Bronchial epithelial cell (primary cell): ENCODE results near the gene SORCS2. TPM values are rescaled to one million over a fixed set of nuclear protein-coding genes. Genes with fewer than 3 reads are reported as not detected.
A peak's percentile ranks its signal among the peaks of the same experiment; 100 is the strongest.

Experiments used
- DNase-seq: peaks from one replicate; pipeline ENCODE4 v3.0.0-alpha.2; 2010; ENCODE audit warnings: low read depth
- FAIRE-seq: peaks from 2 replicates; lab custom pipeline; 2011; peaks lifted over from hg19 to GRCh38; lab: Jason Lieb, UNC
- H3K27me3 ChIP-seq: 2 replicates; pipeline ENCODE4 v1.5.1; 2011; ENCODE audit warnings: low read length; ENCODE audit not compliant: control insufficient read depth, insufficient read depth
- H3K36me3 ChIP-seq: 2 replicates; pipeline ENCODE4 v1.5.1; 2011; ENCODE audit warnings: low read length; ENCODE audit not compliant: control insufficient read depth, insufficient read depth
- H3K4me3 ChIP-seq: 2 replicates; pipeline ENCODE4 v1.5.1; 2011; ENCODE audit warnings: mild to moderate bottlenecking, low read depth, low read length, control low read depth
- CTCF ChIP-seq: IDR thresholded peaks from 2 replicates; pipeline ENCODE4 v1.5.1; 2011; ENCODE audit warnings: mild to moderate bottlenecking, moderate library complexity, low read length, control low read depth, inconsistent platforms; ENCODE audit not compliant: insufficient read depth, severe bottlenecking
- total RNA-seq: library from RNA; depleted of rRNA; stranded (reverse); fragments of >200 nt; gene quantifications from 2 replicates; pipeline ENCODE4 v1.2.1, GENCODE V29; 2014

The SORCS2 gene
- total RNA-seq, 1 donor from 2014 or later, result under 0.01 TPM

DNA sequence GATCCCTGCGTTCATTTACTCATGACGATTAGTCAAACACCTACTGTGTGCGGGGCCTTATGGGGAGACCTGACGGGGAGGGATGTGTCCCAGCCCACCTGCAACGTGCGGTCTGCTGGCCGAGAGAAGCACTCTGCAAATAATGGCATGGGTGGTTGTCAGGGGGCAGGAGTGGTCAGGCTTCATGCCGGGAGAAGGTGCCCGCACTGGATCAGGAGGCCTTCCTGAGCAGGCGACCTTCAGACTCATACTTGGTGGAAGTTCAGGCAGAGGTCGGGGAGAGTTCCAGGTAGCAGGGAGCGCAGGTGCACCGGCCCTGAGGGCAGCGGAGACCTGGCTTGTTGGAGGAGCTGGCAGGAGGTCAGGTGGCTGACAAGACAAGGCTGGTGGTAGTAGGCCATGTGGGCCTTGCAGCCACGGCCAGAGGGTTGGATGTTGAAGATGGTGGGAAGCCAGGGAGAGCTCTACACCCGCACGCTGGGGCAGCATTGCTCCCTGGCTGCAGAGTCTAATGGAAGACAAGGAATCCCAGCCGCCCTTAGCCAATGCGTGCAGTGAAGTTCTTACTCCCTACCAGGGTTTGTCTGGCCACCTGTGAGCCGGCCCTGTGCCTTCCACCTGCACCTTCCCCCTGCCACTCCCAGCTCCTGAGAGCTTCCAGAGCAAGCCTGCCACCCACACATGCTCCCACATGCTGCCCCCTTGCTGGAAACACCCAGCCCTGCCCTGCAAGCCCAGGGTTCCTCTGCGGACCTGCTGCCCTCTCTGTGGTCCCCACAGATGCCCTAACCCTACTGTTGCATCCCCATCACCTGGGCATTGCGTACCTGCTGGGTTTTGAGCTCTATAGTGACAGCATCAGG, 145.1 kb downstream of the SORCS2 start:
- Histone ChIP-seq H3K36me3 (no peaks in the 10 kb centered on the region), H3K4me3 (no peak overlapping the region), H3K27me3 (no peaks in the 10 kb centered on the region)
- FAIRE-seq (no peak), DNase-seq (no peak)
- TF ChIP-seq CTCF, result no peak

GRCh38 chr4:7338059-7338452, 145.7 kb downstream of the SORCS2 start:
- Histone ChIP-seq H3K4me3 (no peak overlapping the region), H3K36me3 (no peaks in the 10 kb centered on the region), H3K27me3 (no peaks in the 10 kb centered on the region)
- FAIRE-seq (peak; percentile 60), DNase-seq (no peak)
- no peak for TF ChIP-seq CTCF

- FAIRE-seq, result no peak
- DNase-seq, result no peak
- no peak for TF ChIP-seq CTCF
- Histone ChIP-seq H3K27me3 (no peaks in the 10 kb centered on the region), H3K36me3 (no peaks in the 10 kb centered on the region), H3K4me3 (no peak overlapping the region)
Measured at GRCh38 chr4:7338876-7339623, 146.7 kb downstream of the SORCS2 start.

- no peaks in the 10 kb centered on the region for H3K27me3 ChIP-seq
- no peak for TF ChIP-seq CTCF
- DNase-seq, result no peak
- H3K36me3 ChIP-seq, result no peaks in the 10 kb centered on the region
- no peak for FAIRE-seq
- no peak overlapping the region for H3K4me3 ChIP-seq
Measured at GRCh38 chr4:7339751-7340552, 147.6 kb downstream of the SORCS2 start.

DNA sequence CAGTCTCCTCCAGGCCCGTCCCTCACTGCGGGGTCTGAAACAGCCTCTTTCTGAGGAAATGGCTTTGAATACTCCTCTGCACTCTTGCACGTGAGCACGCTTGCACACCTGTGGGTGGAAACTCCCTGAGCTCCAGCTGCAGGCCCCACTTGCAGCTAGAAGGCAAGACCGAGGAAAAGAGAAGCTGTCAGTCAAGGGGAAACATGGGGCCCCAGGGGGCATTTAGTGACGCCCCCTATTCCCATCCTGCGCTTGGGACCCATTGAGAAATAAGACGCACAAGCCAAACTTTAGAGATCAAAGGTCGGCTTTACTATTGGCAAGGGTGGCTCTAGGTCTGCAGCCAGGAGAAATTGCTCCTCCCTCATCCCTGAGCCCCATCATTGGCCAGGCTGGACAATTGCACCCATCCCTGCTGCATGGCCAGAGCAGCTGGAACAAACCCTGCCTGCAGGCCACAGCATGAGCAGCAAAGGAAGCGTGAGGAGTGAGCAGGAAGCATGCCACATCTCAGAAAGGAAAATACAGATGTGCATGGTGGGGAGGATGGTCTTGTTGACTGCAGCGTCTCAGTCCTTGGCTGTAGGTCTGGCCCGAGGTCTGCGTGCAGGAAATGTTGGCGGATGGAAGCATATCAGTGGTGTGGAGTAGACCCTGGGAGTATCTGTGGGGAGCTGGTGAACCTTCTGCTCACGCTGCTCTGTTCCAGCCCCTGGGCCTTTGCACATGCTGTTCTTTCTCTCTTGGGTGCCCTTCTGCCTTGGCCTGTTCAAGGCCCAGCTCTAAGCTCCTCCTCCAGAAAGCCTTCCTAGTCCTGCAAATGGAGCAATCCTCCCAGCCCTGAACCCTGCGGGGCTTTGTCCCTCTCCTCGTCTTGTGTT, 148.5 kb downstream of the SORCS2 start:
- H3K4me3 ChIP-seq, result no peak overlapping the region
- no peak for FAIRE-seq
- no peak for TF ChIP-seq CTCF

More for the DNA sequence above, 148.5 kb downstream of the SORCS2 start:
- DNase-seq, result no peak
- H3K27me3 ChIP-seq, result no peaks in the 10 kb centered on the region
- H3K36me3 ChIP-seq, result no peaks in the 10 kb centered on the region
